GM19025 (cell line): ENCODE results near the gene PPM1F.
"Not testable (repeated sequence)": the region's sequence is repeated elsewhere in the genome, so short reads cannot be mapped to it uniquely, and the experiment has no call there.

Experiments
- ATAC-seq: cut with Tn5 transposase; IDR thresholded peaks from one replicate; pipeline ENCODE4 v1.9.1; 2021; ENCODE audit warnings: mild to moderate bottlenecking, low read depth, moderate library complexity; ENCODE audit not compliant: unreplicated experiment

Gene PPM1F

GRCh38 chr22:21923163-21923561 lies 29.5 kb downstream of the PPM1F start:
- ATAC-seq, result no peak

- ATAC-seq, result no peak
Observed at GRCh38 chr22:21922370-21923162, 30.1 kb downstream of the PPM1F start.

GRCh38 chr22:21921729-21922128 lies 30.9 kb downstream of the PPM1F start:
- ATAC-seq, result no peak

- ATAC-seq, result no peak
Observed at GRCh38 chr22:21921184-21921721, 31.4 kb downstream of the PPM1F start.

- no peak for ATAC-seq
Observed at GRCh38 chr22:21920341-21921183, 32.1 kb downstream of the PPM1F start.

GRCh38 chr22:21919526-21920307 lies 32.9 kb downstream of the PPM1F start:
- no peak for ATAC-seq

GRCh38 chr22:21918466-21919185 lies 34.0 kb downstream of the PPM1F start:
- no peak for ATAC-seq

GRCh38 chr22:21917959-21918261 lies 34.7 kb downstream of the PPM1F start:
- ATAC-seq, result no peak

GRCh38 chr22:21917181-21917958 lies 35.3 kb downstream of the PPM1F start:
- no peak for ATAC-seq

GRCh38 chr22:21916309-21916918 lies 36.2 kb downstream of the PPM1F start:
- no peak for ATAC-seq

- no peak for ATAC-seq
Observed at GRCh38 chr22:21915624-21916308, 36.9 kb downstream of the PPM1F start.

- not testable (repeated sequence) for ATAC-seq
Observed at GRCh38 chr22:21914033-21914642, 38.5 kb downstream of the PPM1F start.

- not testable (repeated sequence) for ATAC-seq
Observed at GRCh38 chr22:21910367-21910766, 42.3 kb downstream of the PPM1F start.

- ATAC-seq, result no peak
Observed at GRCh38 chr22:21909871-21910270, 42.8 kb downstream of the PPM1F start.

- no peak for ATAC-seq
Observed at GRCh38 chr22:21907638-21908522, 44.8 kb downstream of the PPM1F start.

GRCh38 chr22:21905234-21905633 lies 47.4 kb downstream of the PPM1F start:
- ATAC-seq, result not testable (repeated sequence)

- ATAC-seq, result no peak
Observed at GRCh38 chr22:21904250-21904789, 48.3 kb downstream of the PPM1F start.
